Activated naive CD8-positive, alpha-beta T cell treated with anti-CD3 and anti-CD28 coated beads for 36 hours (primary cell): Measurements from ENCODE around the gene HEATR5A. TPM values are rescaled to one million over a fixed set of nuclear protein-coding genes. Genes with fewer than 3 reads are reported as not detected.
A peak's percentile ranks its signal among the peaks of the same experiment; 100 is the strongest.
"Not testable (repeated sequence)": the region's sequence is repeated elsewhere in the genome, so short reads cannot be mapped to it uniquely, and the experiment has no call there.

Source experiments
- DNase-seq: peaks from one replicate; pipeline ENCODE4 v3.0.0; 2021
- H3K27ac Mint-ChIP-seq: one replicate; pipeline ENCODE4 v1.8.0; 2022; ENCODE audit warnings: mild to moderate bottlenecking, moderate library complexity, mixed read lengths
- H3K27me3 Mint-ChIP-seq: one replicate; pipeline ENCODE4 v1.8.0; 2022; ENCODE audit warnings: mild to moderate bottlenecking, mixed read lengths
- H3K36me3 Mint-ChIP-seq: one replicate; pipeline ENCODE4 v1.8.0; 2021; ENCODE audit warnings: mild to moderate bottlenecking, mixed read lengths
- H3K4me1 Mint-ChIP-seq: one replicate; pipeline ENCODE4 v1.8.0; 2021; ENCODE audit warnings: mixed read lengths
- H3K4me3 Mint-ChIP-seq: one replicate; pipeline ENCODE4 v1.8.0; 2022; ENCODE audit warnings: mild to moderate bottlenecking, moderate library complexity, mixed read lengths
- H3K9me3 Mint-ChIP-seq: one replicate; pipeline ENCODE4 v1.8.0; 2022; ENCODE audit warnings: mixed read lengths
- total RNA-seq, 2 experiments: library from RNA; stranded (reverse); gene quantifications; one replicate each; pipeline ENCODE4 v1.2.3, GENCODE V29; 2021

HEATR5A gene
- total RNA-seq, 2 experiments from 2014 or later, result 10.8 TPM

DNA sequence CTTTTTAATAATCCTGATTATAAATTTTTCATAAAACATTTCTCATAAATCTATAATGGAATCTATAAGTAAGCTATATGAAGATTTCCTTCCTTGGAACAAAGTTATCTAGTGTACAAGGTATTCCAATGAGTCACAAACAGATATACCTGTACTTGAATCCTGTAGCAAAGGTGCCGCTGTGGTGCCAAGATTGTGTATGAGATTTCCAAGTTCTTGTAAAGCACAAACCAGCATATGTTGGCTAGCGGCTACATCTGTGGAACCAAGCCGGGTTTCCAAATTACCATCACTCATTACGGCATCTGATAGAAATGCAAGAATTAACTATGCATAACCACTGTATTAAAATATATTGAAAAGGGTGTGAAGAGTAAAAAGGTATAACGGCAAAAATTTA, 34.1 kb downstream of the HEATR5A start:
- DNase-seq, result no peak
- Mint-ChIP-seq H3K4me1 (peaks cover 19% of the 10 kb centered on the region), H3K9me3 (no peaks in the 10 kb centered on the region), H3K36me3 (peaks cover 6% of the 10 kb centered on the region), H3K4me3 (no peak overlapping the region), H3K27me3 (no peaks in the 10 kb centered on the region), H3K27ac (no peak overlapping the region)

DNA sequence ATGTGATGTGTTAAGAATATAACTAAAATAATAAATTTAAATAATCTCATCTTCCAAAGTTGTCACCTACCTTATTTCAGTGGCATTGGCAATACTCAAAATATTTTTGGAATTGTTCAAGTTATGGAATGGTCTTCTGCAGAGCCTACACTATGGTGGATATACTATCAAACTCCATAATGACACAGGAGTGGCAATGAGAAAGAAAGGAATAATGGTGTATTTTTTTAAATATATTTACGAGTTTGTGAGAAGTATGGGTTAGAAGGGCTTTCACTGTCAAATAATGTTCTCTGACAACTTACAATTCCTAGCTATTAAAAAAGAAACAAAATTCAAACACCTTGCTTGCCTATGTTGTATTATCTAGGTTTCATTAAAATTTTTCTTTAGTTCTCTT, 38.1 kb downstream of the HEATR5A start:
- H3K27me3 Mint-ChIP-seq, result no peaks in the 10 kb centered on the region
- H3K27ac Mint-ChIP-seq, result no peak overlapping the region
- peaks cover 3% of the 10 kb centered on the region for H3K36me3 Mint-ChIP-seq
- no peak for DNase-seq
- no peaks in the 10 kb centered on the region for H3K9me3 Mint-ChIP-seq
- peaks cover 5% of the 10 kb centered on the region for H3K4me1 Mint-ChIP-seq
- no peak overlapping the region for H3K4me3 Mint-ChIP-seq

DNA sequence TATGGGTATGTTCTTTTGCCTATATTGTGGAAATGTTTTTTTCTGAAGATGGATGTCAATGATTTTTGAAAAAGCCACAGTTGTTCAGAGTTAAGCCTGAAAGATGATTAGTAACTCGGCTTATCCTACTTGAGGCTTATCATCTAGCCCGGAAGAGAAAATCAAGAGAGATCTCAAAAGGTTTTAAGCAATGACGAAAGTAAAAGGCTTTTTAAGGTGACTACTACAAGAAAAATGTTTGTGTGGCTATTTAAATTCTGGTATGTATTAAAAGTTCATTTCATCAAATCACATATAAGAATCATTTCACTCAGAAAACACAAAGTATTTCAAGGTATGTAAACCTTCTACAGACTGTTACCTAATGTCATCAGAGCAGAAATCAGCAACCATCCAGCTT, 40.2 kb downstream of the HEATR5A start:
- no peak for DNase-seq
- H3K27ac Mint-ChIP-seq, result no peak overlapping the region
- no peak overlapping the region for H3K4me3 Mint-ChIP-seq
- peaks cover 3% of the 10 kb centered on the region for H3K36me3 Mint-ChIP-seq
- H3K4me1 Mint-ChIP-seq, result peaks cover 5% of the 10 kb centered on the region
- no peaks in the 10 kb centered on the region for H3K27me3 Mint-ChIP-seq
- H3K9me3 Mint-ChIP-seq, result no peaks in the 10 kb centered on the region

GRCh38 chr14:31379125-31379947, 41.0 kb downstream of the HEATR5A start:
- not testable (repeated sequence) for H3K4me3 Mint-ChIP-seq, H3K27me3 Mint-ChIP-seq, H3K4me1 Mint-ChIP-seq, H3K9me3 Mint-ChIP-seq, H3K27ac Mint-ChIP-seq, H3K36me3 Mint-ChIP-seq, DNase-seq

- Mint-ChIP-seq H3K36me3 (peaks cover 5% of the 10 kb centered on the region), H3K27me3 (no peaks in the 10 kb centered on the region), H3K9me3 (no peaks in the 10 kb centered on the region), H3K4me3 (no peak overlapping the region), H3K27ac (no peak overlapping the region), H3K4me1 (peaks cover 5% of the 10 kb centered on the region)
- no peak for DNase-seq
Measured at GRCh38 chr14:31377433-31377832, 42.9 kb downstream of the HEATR5A start.

GRCh38 chr14:31371646-31372045, 48.7 kb downstream of the HEATR5A start:
- no peaks in the 10 kb centered on the region for H3K9me3 Mint-ChIP-seq
- peaks cover 2% of the 10 kb centered on the region for H3K4me1 Mint-ChIP-seq
- H3K36me3 Mint-ChIP-seq, result peaks cover 2% of the 10 kb centered on the region
- no peak overlapping the region for H3K4me3 Mint-ChIP-seq
- no peak for DNase-seq
- no peaks in the 10 kb centered on the region for H3K27me3 Mint-ChIP-seq
- H3K27ac Mint-ChIP-seq, result peak overlapping the region; percentile 20

GRCh38 chr14:31363331-31364073, 56.8 kb downstream of the HEATR5A start:
- Mint-ChIP-seq H3K27ac (no peak overlapping the region), H3K4me1 (no peaks in the 10 kb centered on the region), H3K4me3 (no peak overlapping the region), H3K9me3 (no peaks in the 10 kb centered on the region), H3K27me3 (no peaks in the 10 kb centered on the region), H3K36me3 (no peaks in the 10 kb centered on the region)
- DNase-seq, result no peak

GRCh38 chr14:31362746-31363145, 57.6 kb downstream of the HEATR5A start:
- H3K4me3 Mint-ChIP-seq, result no peak overlapping the region
- H3K27ac Mint-ChIP-seq, result no peak overlapping the region
- no peak for DNase-seq
- no peaks in the 10 kb centered on the region for H3K9me3 Mint-ChIP-seq
- no peaks in the 10 kb centered on the region for H3K4me1 Mint-ChIP-seq
- no peaks in the 10 kb centered on the region for H3K36me3 Mint-ChIP-seq
- H3K27me3 Mint-ChIP-seq, result no peaks in the 10 kb centered on the region

GRCh38 chr14:31361761-31362160, 58.6 kb downstream of the HEATR5A start:
- not testable (repeated sequence) for DNase-seq, H3K4me1 Mint-ChIP-seq, H3K4me3 Mint-ChIP-seq, H3K36me3 Mint-ChIP-seq, H3K27ac Mint-ChIP-seq, H3K27me3 Mint-ChIP-seq, H3K9me3 Mint-ChIP-seq

DNA sequence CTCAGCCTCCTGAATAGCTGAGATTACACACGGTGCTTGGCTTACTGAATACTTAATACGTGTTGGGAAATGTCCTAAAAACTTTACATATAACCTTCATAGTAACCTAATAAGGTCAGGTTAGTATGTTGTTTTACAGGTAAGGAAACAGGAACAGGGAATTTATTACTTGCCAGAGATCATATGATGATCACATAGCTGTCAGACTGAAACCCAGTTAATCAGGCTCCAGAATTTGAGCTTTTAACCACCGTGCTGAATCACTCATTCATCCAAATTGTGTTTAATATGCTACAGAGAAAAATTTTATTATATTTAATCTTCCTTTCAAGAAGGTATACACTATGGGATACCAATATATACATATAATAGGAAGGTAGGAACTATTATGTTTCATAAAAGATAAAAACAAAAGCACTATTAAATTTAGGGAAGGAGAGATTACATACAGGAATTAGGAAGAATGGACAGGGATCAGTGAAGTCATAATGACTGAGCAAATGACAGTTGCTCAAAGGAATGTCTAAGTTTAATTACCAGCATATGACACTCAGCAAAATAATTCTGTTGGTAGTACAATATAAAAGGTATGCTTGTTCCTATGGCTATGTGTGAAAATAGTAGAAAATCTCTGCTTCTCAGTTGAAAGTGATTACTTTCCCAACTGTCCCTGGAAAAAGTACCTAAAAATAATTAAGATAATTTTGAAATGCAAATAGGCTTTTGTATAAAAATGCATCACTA, 59.3 kb downstream of the HEATR5A start:
- H3K27ac Mint-ChIP-seq, result no peak overlapping the region
- H3K27me3 Mint-ChIP-seq, result no peaks in the 10 kb centered on the region
- no peak for DNase-seq
- no peak overlapping the region for H3K4me3 Mint-ChIP-seq
- no peaks in the 10 kb centered on the region for H3K4me1 Mint-ChIP-seq
- H3K36me3 Mint-ChIP-seq, result no peaks in the 10 kb centered on the region
- no peaks in the 10 kb centered on the region for H3K9me3 Mint-ChIP-seq

- H3K4me1 Mint-ChIP-seq, result no peaks in the 10 kb centered on the region
- no peak overlapping the region for H3K4me3 Mint-ChIP-seq
- no peaks in the 10 kb centered on the region for H3K36me3 Mint-ChIP-seq
- DNase-seq, result no peak
- H3K27me3 Mint-ChIP-seq, result no peaks in the 10 kb centered on the region
- H3K9me3 Mint-ChIP-seq, result no peaks in the 10 kb centered on the region
- H3K27ac Mint-ChIP-seq, result no peak overlapping the region
Measured at GRCh38 chr14:31357279-31357678, 63.1 kb downstream of the HEATR5A start.

GRCh38 chr14:31346097-31346496, 74.3 kb downstream of the HEATR5A start:
- no peaks in the 10 kb centered on the region for H3K27me3 Mint-ChIP-seq

GRCh38 chr14:31341280-31341679, 79.1 kb downstream of the HEATR5A start:
- no peak overlapping the region for H3K27ac Mint-ChIP-seq
- no peaks in the 10 kb centered on the region for H3K4me1 Mint-ChIP-seq
- H3K4me3 Mint-ChIP-seq, result no peak overlapping the region
- no peaks in the 10 kb centered on the region for H3K9me3 Mint-ChIP-seq
- DNase-seq, result no peak
- no peaks in the 10 kb centered on the region for H3K36me3 Mint-ChIP-seq
- H3K27me3 Mint-ChIP-seq, result no peaks in the 10 kb centered on the region

More at GRCh38 chr14:31346097-31346496, 74.3 kb downstream of the HEATR5A start:
- Mint-ChIP-seq H3K4me1 (no peaks in the 10 kb centered on the region), H3K9me3 (no peaks in the 10 kb centered on the region), H3K4me3 (no peak overlapping the region), H3K27ac (no peak overlapping the region), H3K36me3 (no peaks in the 10 kb centered on the region)
- no peak for DNase-seq

- Mint-ChIP-seq H3K36me3 (no peaks in the 10 kb centered on the region), H3K4me1 (no peaks in the 10 kb centered on the region), H3K27ac (no peak overlapping the region), H3K27me3 (no peaks in the 10 kb centered on the region), H3K4me3 (no peak overlapping the region), H3K9me3 (no peaks in the 10 kb centered on the region)
- no peak for DNase-seq
Measured at GRCh38 chr14:31340297-31341063, 79.9 kb downstream of the HEATR5A start.

DNA sequence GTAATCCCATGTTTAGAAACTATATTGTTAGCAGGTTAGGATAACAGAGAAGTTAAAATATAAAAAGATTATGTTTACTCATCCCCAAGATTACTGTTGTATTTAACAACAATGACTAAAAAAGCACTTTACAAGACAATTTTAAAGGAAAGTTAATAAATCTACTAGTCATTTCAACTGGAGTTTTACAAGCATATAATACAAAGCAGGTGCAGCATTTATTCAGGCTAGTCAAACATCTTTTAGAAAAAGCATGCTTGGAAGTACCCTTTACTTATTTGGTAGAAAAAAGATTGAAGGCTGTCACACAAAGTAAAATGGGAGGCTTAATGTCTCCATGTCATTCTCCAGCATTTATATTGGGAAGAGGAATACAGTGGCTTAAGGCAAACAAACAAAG, 80.6 kb downstream of the HEATR5A start:
- DNase-seq, result no peak
- Mint-ChIP-seq H3K4me3 (no peak overlapping the region), H3K4me1 (no peaks in the 10 kb centered on the region), H3K9me3 (no peaks in the 10 kb centered on the region), H3K27me3 (no peaks in the 10 kb centered on the region), H3K36me3 (no peaks in the 10 kb centered on the region), H3K27ac (no peak overlapping the region)
